ENCODE measurements around the gene MYH7B. TPM values are rescaled to one million over a fixed set of nuclear protein-coding genes. Genes with fewer than 3 reads are reported as not detected.
A peak's percentile ranks its signal among the peaks of the same experiment; 100 is the strongest.

The MYH7B gene
- total and polyA plus RNA-seq, 4 donors: 0.21 to 0.89 (median 0.59) TPM

- DNase-seq (no peak), ATAC-seq (ENCODE audit: insufficient read depth, low FRiP score) (no peak)
- H3K27ac ChIP-seq (ENCODE audit: low read depth in 1 of 2, low read length in 1 of 2): no peak overlapping the region
- WGBS, 2 donors: 81 to 84% methylated on average over 4 of the region's 4 CpGs
- H3K9ac ChIP-seq (ENCODE audit: insufficient read depth in 1 of 2, low read length in 2 of 2): no peak overlapping the region
- peaks cover 0 to 15% (median 0%) of the 10 kb centered on the region in 5 donors for H3K4me1 ChIP-seq (ENCODE audit: control insufficient read depth in 5 of 5, insufficient read depth in 5 of 5, low read length in 5 of 5)
- H3K36me3 ChIP-seq (ENCODE audit: control insufficient read depth in 4 of 4, insufficient read depth in 4 of 4, low read length in 4 of 4): no peaks in the 10 kb centered on the region
- H3K4me3 ChIP-seq: no peak overlapping the region
- no peaks in the 10 kb centered on the region for H3K9me3 ChIP-seq (ENCODE audit: control insufficient read depth in 4 of 4, insufficient read depth in 3 of 4, low read length in 3 of 4)
- peaks cover 0 to 2% (median 0%) of the 10 kb centered on the region in 3 donors for H3K27me3 ChIP-seq (ENCODE audit: control insufficient read depth in 3 of 3, insufficient read depth in 3 of 3, low read length in 2 of 3)
- TF ChIP-seq CTCF (IDR thresholded peaks at IDR 0.05; ENCODE audit: control extremely low read depth, extremely low read depth): no peak
Measured at GRCh38 chr20:34974246-34974645, 18.6 kb downstream of the MYH7B start.

GRCh38 chr20:34976286-34976685, 20.6 kb downstream of the MYH7B start:
- no peak for TF ChIP-seq CTCF (IDR thresholded peaks at IDR 0.05; ENCODE audit: control extremely low read depth, extremely low read depth)
- ATAC-seq (ENCODE audit: insufficient read depth, low FRiP score): no peak
- no peak for DNase-seq
- no peak overlapping the region for H3K27ac ChIP-seq (ENCODE audit: low read depth in 1 of 2, low read length in 1 of 2)
- H3K9ac ChIP-seq (ENCODE audit: insufficient read depth in 1 of 2, low read length in 2 of 2): no peak overlapping the region
- H3K36me3 ChIP-seq (ENCODE audit: control insufficient read depth in 4 of 4, insufficient read depth in 4 of 4, low read length in 4 of 4): no peaks in the 10 kb centered on the region
- no peaks in the 10 kb centered on the region for H3K9me3 ChIP-seq (ENCODE audit: control insufficient read depth in 4 of 4, insufficient read depth in 3 of 4, low read length in 3 of 4)
- 85 to 86% methylated on average over 12 of the region's 12 CpGs for WGBS, 2 donors
- H3K4me1 ChIP-seq (ENCODE audit: control insufficient read depth in 5 of 5, insufficient read depth in 5 of 5, low read length in 5 of 5): peaks cover 0 to 11% (median 0%) of the 10 kb centered on the region in 5 donors
- H3K4me3 ChIP-seq: no peak overlapping the region
- H3K27me3 ChIP-seq (ENCODE audit: control insufficient read depth in 3 of 3, insufficient read depth in 3 of 3, low read length in 2 of 3): peaks cover 0 to 2% (median 0%) of the 10 kb centered on the region in 3 donors

- no peak overlapping the region for H3K4me3 ChIP-seq
- H3K27me3 ChIP-seq (ENCODE audit: control insufficient read depth in 3 of 3, insufficient read depth in 3 of 3, low read length in 2 of 3): peaks cover 0 to 2% (median 0%) of the 10 kb centered on the region in 3 donors
- H3K36me3 ChIP-seq (ENCODE audit: control insufficient read depth in 4 of 4, insufficient read depth in 4 of 4, low read length in 4 of 4): no peaks in the 10 kb centered on the region
- H3K4me1 ChIP-seq (ENCODE audit: control insufficient read depth in 5 of 5, insufficient read depth in 5 of 5, low read length in 5 of 5): no peaks in the 10 kb centered on the region
- ATAC-seq (ENCODE audit: insufficient read depth, low FRiP score) (no peak), DNase-seq (no peak)
- TF ChIP-seq CTCF (IDR thresholded peaks at IDR 0.05; ENCODE audit: control extremely low read depth, extremely low read depth): no peak
- 62 to 65% methylated on average over 17 of the region's 17 CpGs for WGBS, 2 donors
- H3K9ac ChIP-seq (ENCODE audit: insufficient read depth in 1 of 2, low read length in 2 of 2): no peak overlapping the region
- H3K27ac ChIP-seq (ENCODE audit: low read depth in 1 of 2, low read length in 1 of 2): peak overlapping the region in 1 of 2 donors; percentile 91
- no peaks in the 10 kb centered on the region for H3K9me3 ChIP-seq (ENCODE audit: control insufficient read depth in 4 of 4, insufficient read depth in 3 of 4, low read length in 3 of 4)
Measured at GRCh38 chr20:34977365-34978091, 21.9 kb downstream of the MYH7B start.
